ENCODE data around the gene STK32B. TPM values are rescaled to one million over a fixed set of nuclear protein-coding genes. Genes with fewer than 3 reads are reported as not detected.

STK32B gene
- total RNA-seq, 2 experiments from 2014 or later, result not detected

GRCh38 chr4:5192678-5193077 is 141.4 kb downstream of the STK32B start:
- no peaks in the 10 kb centered on the region for H3K27me3 Mint-ChIP-seq
- ChIA-PET POLR2A (no interaction called here), CTCF (no interaction called here)
- H3K9me3 Mint-ChIP-seq, result no peaks in the 10 kb centered on the region
- DNase-seq, result no peak
- H3K36me3 Mint-ChIP-seq, result no peaks in the 10 kb centered on the region
- intact Hi-C loops (cut with micrococcal nuclease), result no loop called here
- no peak overlapping the region for H3K4me3 Mint-ChIP-seq
- H3K4me1 Mint-ChIP-seq (ENCODE audit: low read depth), result no peaks in the 10 kb centered on the region
- H3K27ac Mint-ChIP-seq, result no peak overlapping the region

- intact Hi-C loops (cut with micrococcal nuclease), result no loop called here
- H3K36me3 Mint-ChIP-seq, result no peaks in the 10 kb centered on the region
- ChIA-PET POLR2A (no interaction called here), CTCF (interaction anchor here (0.6 kb wide), 1 partner anchor 622 kb away, joined by 3 read pairs; no protein-coding TSS in a partner anchor)
- H3K27me3 Mint-ChIP-seq, result no peaks in the 10 kb centered on the region
- H3K9me3 Mint-ChIP-seq, result no peaks in the 10 kb centered on the region
- no peak for DNase-seq
- H3K4me3 Mint-ChIP-seq, result no peak overlapping the region
- H3K4me1 Mint-ChIP-seq (ENCODE audit: low read depth), result no peaks in the 10 kb centered on the region
- no peak overlapping the region for H3K27ac Mint-ChIP-seq
Observed at GRCh38 chr4:5198656-5199541, 147.6 kb downstream of the STK32B start.

- CTCF ChIA-PET, result no interaction called here
- intact Hi-C loops (cut with micrococcal nuclease), result no loop called here
- H3K4me3 Mint-ChIP-seq, result no peak overlapping the region
- no peaks in the 10 kb centered on the region for H3K9me3 Mint-ChIP-seq
- no peaks in the 10 kb centered on the region for H3K4me1 Mint-ChIP-seq (ENCODE audit: low read depth)
- H3K27me3 Mint-ChIP-seq, result no peaks in the 10 kb centered on the region
- no peak for DNase-seq
- no peaks in the 10 kb centered on the region for H3K36me3 Mint-ChIP-seq
- H3K27ac Mint-ChIP-seq, result no peak overlapping the region
- POLR2A ChIA-PET, result no interaction called here
Observed at GRCh38 chr4:5199912-5200311, 148.6 kb downstream of the STK32B start.

- no peaks in the 10 kb centered on the region for H3K9me3 Mint-ChIP-seq
- POLR2A ChIA-PET, result no interaction called here
- H3K4me3 Mint-ChIP-seq, result no peak overlapping the region
- intact Hi-C loops (cut with micrococcal nuclease), result no loop called here
- CTCF ChIA-PET, result no interaction called here
- no peak for DNase-seq
- H3K27me3 Mint-ChIP-seq, result no peaks in the 10 kb centered on the region
- H3K36me3 Mint-ChIP-seq, result no peaks in the 10 kb centered on the region
- H3K4me1 Mint-ChIP-seq (ENCODE audit: low read depth), result no peaks in the 10 kb centered on the region
- H3K27ac Mint-ChIP-seq, result no peak overlapping the region
Observed at GRCh38 chr4:5200513-5200912, 149.2 kb downstream of the STK32B start.

- Mint-ChIP-seq H3K27me3 (no peaks in the 10 kb centered on the region), H3K4me3 (no peak overlapping the region), H3K4me1 (ENCODE audit: low read depth) (no peaks in the 10 kb centered on the region), H3K9me3 (no peaks in the 10 kb centered on the region), H3K27ac (no peak overlapping the region), H3K36me3 (no peaks in the 10 kb centered on the region)
- CTCF ChIA-PET, result no interaction called here
- POLR2A ChIA-PET, result no interaction called here
- intact Hi-C loops (cut with micrococcal nuclease), result no loop called here
- no peak for DNase-seq
Observed at GRCh38 chr4:5203309-5203992, 152.2 kb downstream of the STK32B start.

- Mint-ChIP-seq H3K9me3 (no peaks in the 10 kb centered on the region), H3K36me3 (no peaks in the 10 kb centered on the region), H3K4me1 (ENCODE audit: low read depth) (no peaks in the 10 kb centered on the region), H3K27me3 (no peaks in the 10 kb centered on the region), H3K27ac (no peak overlapping the region), H3K4me3 (no peak overlapping the region)
- ChIA-PET POLR2A (no interaction called here), CTCF (no interaction called here)
- no peak for DNase-seq
- intact Hi-C loops (cut with micrococcal nuclease), result no loop called here
Observed at GRCh38 chr4:5203993-5204310, 152.7 kb downstream of the STK32B start.

- no peak for DNase-seq
- intact Hi-C loops (cut with micrococcal nuclease), result no loop called here
- POLR2A ChIA-PET, result no interaction called here
- Mint-ChIP-seq H3K9me3 (no peaks in the 10 kb centered on the region), H3K4me1 (ENCODE audit: low read depth) (no peaks in the 10 kb centered on the region), H3K27me3 (no peaks in the 10 kb centered on the region), H3K27ac (no peak overlapping the region), H3K4me3 (no peak overlapping the region), H3K36me3 (no peaks in the 10 kb centered on the region)
- CTCF ChIA-PET, result no interaction called here
Observed at GRCh38 chr4:5204781-5205180, 153.5 kb downstream of the STK32B start.

GRCh38 chr4:5206016-5206790 is 154.9 kb downstream of the STK32B start:
- H3K4me3 Mint-ChIP-seq, result no peak overlapping the region
- H3K27me3 Mint-ChIP-seq, result no peaks in the 10 kb centered on the region
- no peak for DNase-seq
- H3K4me1 Mint-ChIP-seq (ENCODE audit: low read depth), result no peaks in the 10 kb centered on the region
- POLR2A ChIA-PET, result no interaction called here
- no peaks in the 10 kb centered on the region for H3K36me3 Mint-ChIP-seq
- H3K9me3 Mint-ChIP-seq, result no peaks in the 10 kb centered on the region
- intact Hi-C loops (cut with micrococcal nuclease), result no loop called here
- no peak overlapping the region for H3K27ac Mint-ChIP-seq
- CTCF ChIA-PET, result no interaction called here

GRCh38 chr4:5209862-5210261 is 158.6 kb downstream of the STK32B start:
- H3K27ac Mint-ChIP-seq, result no peak overlapping the region
- DNase-seq, result no peak
- ChIA-PET CTCF (no interaction called here), POLR2A (no interaction called here)
- H3K27me3 Mint-ChIP-seq, result no peaks in the 10 kb centered on the region
- intact Hi-C loops (cut with micrococcal nuclease), result no loop called here
- no peaks in the 10 kb centered on the region for H3K36me3 Mint-ChIP-seq
- no peak overlapping the region for H3K4me3 Mint-ChIP-seq
- no peaks in the 10 kb centered on the region for H3K4me1 Mint-ChIP-seq (ENCODE audit: low read depth)
- no peaks in the 10 kb centered on the region for H3K9me3 Mint-ChIP-seq

GRCh38 chr4:5211282-5211839 is 160.1 kb downstream of the STK32B start:
- no peaks in the 10 kb centered on the region for H3K36me3 Mint-ChIP-seq
- intact Hi-C loops (cut with micrococcal nuclease), result no loop called here
- H3K27ac Mint-ChIP-seq, result no peak overlapping the region
- no peaks in the 10 kb centered on the region for H3K27me3 Mint-ChIP-seq
- DNase-seq, result no peak
- no peak overlapping the region for H3K4me3 Mint-ChIP-seq
- no peaks in the 10 kb centered on the region for H3K4me1 Mint-ChIP-seq (ENCODE audit: low read depth)
- CTCF ChIA-PET, result no interaction called here
- POLR2A ChIA-PET, result no interaction called here
- no peaks in the 10 kb centered on the region for H3K9me3 Mint-ChIP-seq

GRCh38 chr4:5212255-5213013 is 161.2 kb downstream of the STK32B start:
- POLR2A ChIA-PET, result no interaction called here
- CTCF ChIA-PET, result interaction anchor here (0.5 kb wide), 1 partner anchor 538 kb away, joined by 3 read pairs; no protein-coding TSS in a partner anchor
- Mint-ChIP-seq H3K27me3 (no peaks in the 10 kb centered on the region), H3K36me3 (no peaks in the 10 kb centered on the region), H3K27ac (no peak overlapping the region), H3K4me3 (no peak overlapping the region), H3K9me3 (no peaks in the 10 kb centered on the region), H3K4me1 (ENCODE audit: low read depth) (no peaks in the 10 kb centered on the region)
- DNase-seq, result no peak
- intact Hi-C loops (cut with micrococcal nuclease), result no loop called here

- H3K27me3 Mint-ChIP-seq, result no peaks in the 10 kb centered on the region
- H3K9me3 Mint-ChIP-seq, result no peaks in the 10 kb centered on the region
- H3K4me3 Mint-ChIP-seq, result no peak overlapping the region
- H3K4me1 Mint-ChIP-seq (ENCODE audit: low read depth), result no peaks in the 10 kb centered on the region
- CTCF ChIA-PET, result no interaction called here
- POLR2A ChIA-PET, result no interaction called here
- intact Hi-C loops (cut with micrococcal nuclease), result no loop called here
- no peaks in the 10 kb centered on the region for H3K36me3 Mint-ChIP-seq
- DNase-seq, result no peak
- no peak overlapping the region for H3K27ac Mint-ChIP-seq
Observed at GRCh38 chr4:5213087-5213595, 161.9 kb downstream of the STK32B start.

All from activated CD4-positive, alpha-beta memory T cell treated with anti-CD3 and anti-CD28 coated beads for 36 hours (primary cell).